Cardiac muscle cell (in vitro differentiated cells and primary cell): Measurements from ENCODE around the gene GHR. TPM values are rescaled to one million over a fixed set of nuclear protein-coding genes. Genes with fewer than 3 reads are reported as not detected.

Experiments used
- DNase-seq, 2 donors: peaks; one replicate each; pipeline versions ENCODE4 v3.0.0 to v3.0.0-alpha.2; 2010 to 2017; ENCODE audit warnings: low read depth in 1 of 2, low spot score in 1 of 2
- H3K27ac ChIP-seq: fragments of 200-600 bp; sonication (generic); 2 replicates; pipeline ENCODE4 v1.5.1; 2016
- H3K27me3 ChIP-seq: fragments of 200-600 bp; sonication (generic); 2 replicates; pipeline ENCODE4 v1.6.0; 2016; ENCODE audit warnings: control low read depth
- H3K36me3 ChIP-seq: fragments of 200-600 bp; sonication (generic); 2 replicates; pipeline ENCODE4 v1.5.1; 2016; ENCODE audit warnings: control low read depth
- H3K4me1 ChIP-seq: fragments of 200-600 bp; sonication (generic); 2 replicates; pipeline ENCODE4 v1.8.1; 2017; ENCODE audit warnings: low read depth, mild to moderate bottlenecking, mixed run types
- H3K4me3 ChIP-seq: fragments of 200-600 bp; sonication (generic); 2 replicates; pipeline ENCODE4 v1.5.1; 2016; ENCODE audit warnings: mild to moderate bottlenecking
- H3K9me3 ChIP-seq: fragments of 200-600 bp; sonication (generic); 2 replicates; pipeline ENCODE4 v1.5.1; 2017; ENCODE audit warnings: low read depth, mild to moderate bottlenecking, control low read depth
- CTCF ChIP-seq: IDR thresholded peaks from 2 replicates; pipeline ENCODE4 v1.5.1; 2012; ENCODE audit warnings: low read depth, mild to moderate bottlenecking, low read length
- polyA plus RNA-seq: library from polyadenylated mRNA; unstranded; fragments of >200 nt; fragmentation: Nextera tagmentation; extraction: Ambion mirVana; gene quantifications from 2 replicates; pipeline ENCODE4 v1.2.1, GENCODE V29; 2016
- total RNA-seq: library from RNA; depleted of rRNA; stranded (reverse); fragments of >200 nt; gene quantifications from 2 replicates; pipeline ENCODE4 v1.2.3, GENCODE V29; 2016

Gene GHR
- total and polyA plus RNA-seq, 2 experiments from 2014 or later: 2.9 to 3.9 TPM

- H3K27ac ChIP-seq: no peak overlapping the region
- TF ChIP-seq CTCF: no peak
These were observed 38.3 kb downstream of the GHR start for GRCh38 chr5:42461507-42461906.

GRCh38 chr5:42462083-42462482 lies 38.8 kb downstream of the GHR start:
- DNase-seq: no peak
- no peaks in the 10 kb centered on the region for H3K36me3 ChIP-seq
- H3K27me3 ChIP-seq: no peaks in the 10 kb centered on the region
- H3K27ac ChIP-seq: no peak overlapping the region
- H3K4me1 ChIP-seq: no peaks in the 10 kb centered on the region
- H3K4me3 ChIP-seq: no peak overlapping the region
- no peak for TF ChIP-seq CTCF
- no peaks in the 10 kb centered on the region for H3K9me3 ChIP-seq

More at GRCh38 chr5:42461507-42461906, 38.3 kb downstream of the GHR start:
- DNase-seq: no peak
- no peaks in the 10 kb centered on the region for H3K9me3 ChIP-seq
- no peak overlapping the region for H3K4me3 ChIP-seq
- H3K27me3 ChIP-seq: no peaks in the 10 kb centered on the region
- no peaks in the 10 kb centered on the region for H3K36me3 ChIP-seq
- H3K4me1 ChIP-seq: no peaks in the 10 kb centered on the region

- Histone ChIP-seq H3K4me1 (no peaks in the 10 kb centered on the region), H3K36me3 (no peaks in the 10 kb centered on the region), H3K4me3 (no peak overlapping the region), H3K9me3 (no peaks in the 10 kb centered on the region), H3K27me3 (no peaks in the 10 kb centered on the region), H3K27ac (no peak overlapping the region)
- TF ChIP-seq CTCF: no peak
- no peak for DNase-seq
These were observed 44.3 kb downstream of the GHR start for GRCh38 chr5:42467572-42467971.

GRCh38 chr5:42467981-42468524 lies 44.8 kb downstream of the GHR start:
- no peak for TF ChIP-seq CTCF
- Histone ChIP-seq H3K9me3 (no peaks in the 10 kb centered on the region), H3K36me3 (no peaks in the 10 kb centered on the region), H3K27me3 (no peaks in the 10 kb centered on the region), H3K27ac (no peak overlapping the region), H3K4me3 (no peak overlapping the region), H3K4me1 (no peaks in the 10 kb centered on the region)
- no peak for DNase-seq

GRCh38 chr5:42483472-42484154 lies 60.4 kb downstream of the GHR start:
- TF ChIP-seq CTCF: no peak
- no peak overlapping the region for H3K4me3 ChIP-seq
- no peaks in the 10 kb centered on the region for H3K4me1 ChIP-seq
- no peaks in the 10 kb centered on the region for H3K27me3 ChIP-seq
- no peak overlapping the region for H3K27ac ChIP-seq
- H3K9me3 ChIP-seq: no peaks in the 10 kb centered on the region
- H3K36me3 ChIP-seq: no peaks in the 10 kb centered on the region
- no peak for DNase-seq
